HepG2 (cell line): Measurements from ENCODE around the gene GPR162. TPM values are rescaled to one million over a fixed set of nuclear protein-coding genes. Genes with fewer than 3 reads are reported as not detected.

Source experiments
- IRF2 ChIP-seq: IDR thresholded peaks from 2 replicates; pipeline ENCODE4 v1.6.1; 2018; ENCODE audit warnings: missing genetic modification reagents, missing compliant biosample characterization
- JDP2 ChIP-seq: sonication (generic); formaldehyde crosslinking; IDR thresholded peaks from 2 replicates; pipeline ENCODE4 v1.8.1; 2022; ENCODE audit warnings: missing genetic modification reagents, borderline replicate concordance
- NCOA1 ChIP-seq: sonication (generic); formaldehyde crosslinking; IDR thresholded peaks from 2 replicates; pipeline ENCODE4 v1.9.0; 2021; ENCODE audit warnings: missing genetic modification reagents
- ONECUT2 ChIP-seq: sonication (generic); formaldehyde crosslinking; IDR thresholded peaks from 2 replicates; pipeline ENCODE4 v1.4.0; 2020; ENCODE audit warnings: missing genetic modification reagents
- PCBP1 ChIP-seq: fragments of 200-400 bp; formaldehyde crosslinking; IDR thresholded peaks from 2 replicates; pipeline ENCODE4 v1.6.1; 2017; ENCODE audit warnings: mild to moderate bottlenecking, low read depth, low read length, borderline replicate concordance
- SCMH1 ChIP-seq: sonication (generic); formaldehyde crosslinking; IDR thresholded peaks from 2 replicates; pipeline ENCODE4 v1.9.0; 2021; ENCODE audit warnings: missing genetic modification reagents, mild to moderate bottlenecking, borderline replicate concordance
- SP2 ChIP-seq: sonication (generic); formaldehyde crosslinking; IDR thresholded peaks from 2 replicates; pipeline ENCODE4 v1.5.1; 2020; ENCODE audit warnings: mild to moderate bottlenecking, missing genetic modification reagents
- THYN1 ChIP-seq: sonication (generic); formaldehyde crosslinking; IDR thresholded peaks from 2 replicates; pipeline ENCODE4 v1.8.1; 2023; ENCODE audit warnings: low read depth, mild to moderate bottlenecking, moderate library complexity, missing genetic modification reagents, borderline replicate concordance
- UBTF ChIP-seq: sonication (generic); formaldehyde crosslinking; IDR thresholded peaks from 2 replicates; pipeline ENCODE4 v1.4.0; 2020; ENCODE audit warnings: mild to moderate bottlenecking, missing genetic modification reagents
- ZBTB3 ChIP-seq: sonication (generic); formaldehyde crosslinking; IDR thresholded peaks from 2 replicates; pipeline ENCODE4 v1.4.0; 2020; ENCODE audit warnings: low read depth, mild to moderate bottlenecking, moderate library complexity, missing genetic modification reagents, borderline replicate concordance
- ZNF326 ChIP-seq: sonication (generic); formaldehyde crosslinking; IDR thresholded peaks from 2 replicates; pipeline ENCODE4 v1.4.0; 2020; ENCODE audit warnings: missing genetic modification reagents, borderline replicate concordance
- ZNF383 ChIP-seq: sonication (generic); formaldehyde crosslinking; IDR thresholded peaks from 2 replicates; pipeline ENCODE4 v1.4.0; 2020; ENCODE audit warnings: missing genetic modification reagents, mild to moderate bottlenecking, borderline replicate concordance
- ZNF850 ChIP-seq: sonication (generic); formaldehyde crosslinking; conservative IDR thresholded peaks from 2 replicates; pipeline ENCODE4 v1.9.0; 2021; ENCODE audit warnings: mild to moderate bottlenecking, missing genetic modification reagents
- ZSCAN31 ChIP-seq: sonication (generic); formaldehyde crosslinking; IDR thresholded peaks from 2 replicates; pipeline ENCODE4 v1.5.0; 2020; ENCODE audit warnings: low read depth, mild to moderate bottlenecking, missing genetic modification reagents
- polyA plus RNA-seq, 8 experiments: library from polyadenylated mRNA; depleted of rRNA in 3 of 8; stranded (reverse) in 7 of 8; unstranded in 1 of 8; fragments of >200 nt; fragmentation: Illumina TruSeq in 4 of 8; extraction: Trizol in 4 of 8; gene quantifications; 2 replicates each; pipeline versions ENCODE4 v1.2.1 to v1.2.3, GENCODE V29; 2011 to 2016; ENCODE audit warnings: low read depth in 4 of 8, missing spikeins in 1 of 8, mixed read lengths in 1 of 8; ENCODE audit not compliant: insufficient read depth in 1 of 8
- total RNA-seq, 5 experiments: library from RNA; depleted of rRNA; stranded (reverse); fragments of >200 nt; fragmentation: Illumina TruSeq; extraction: Trizol; gene quantifications; 2 replicates each; pipeline ENCODE4 v1.2.3, GENCODE V29; 2016; ENCODE audit warnings: low read depth in 1 of 5
- TF ChIP-seq, protein P1 (sequence below), 2 experiments: fragments of 450-650 bp in 1 of 2; sonication (generic) in 1 of 2; formaldehyde crosslinking; IDR thresholded peaks; 2 replicates each; pipeline versions ENCODE4 v1.5.0 to v1.8.0; 2020 to 2022; ENCODE audit warnings: mild to moderate bottlenecking in 1 of 2, missing genetic modification reagents in 1 of 2
- TF ChIP-seq, protein P2 (sequence below): IDR thresholded peaks from 2 replicates; pipeline ENCODE4 v1.6.1; 2012; ENCODE audit warnings: inconsistent platforms

GPR162 gene
- total and polyA plus RNA-seq, 2 of the 13 experiments (the other 11 are each of a cell fraction or from before 2014, with no cell fraction given): 0.08 TPM; not detected in 1

DNA sequence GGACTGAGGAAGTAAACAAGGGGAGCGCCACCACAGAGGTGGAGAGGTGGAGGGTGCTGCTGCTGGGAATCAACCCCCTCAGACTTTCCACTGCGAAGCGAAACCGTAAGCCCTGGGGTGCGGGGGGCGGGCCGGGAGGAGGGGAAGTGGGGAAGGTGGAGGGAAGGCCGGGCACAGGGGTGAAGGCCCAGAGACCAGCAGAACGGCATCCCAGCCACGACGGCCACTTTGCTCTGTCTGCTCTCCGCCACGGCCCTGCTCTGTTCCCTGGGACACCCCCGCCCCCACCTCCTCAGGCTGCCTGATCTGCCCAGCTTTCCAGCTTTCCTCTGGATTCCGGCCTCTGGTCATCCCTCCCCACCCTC, 49.3 kb upstream of the GPR162 start, which contains the start of gene LAG3 (continued):
- TF ChIP-seq ZBTB3 (CRISPR knock-in tag) (no peak), SCMH1 (no peak), SP2 (CRISPR knock-in tag) (no peak), ZSCAN31 (CRISPR knock-in tag) (no peak), ZNF383 (no peak), IRF2 (no peak), JDP2 (CRISPR knock-in tag) (no peak), THYN1 (CRISPR knock-in tag) (no peak), NCOA1 (CRISPR knock-in tag) (no peak), ZNF850 (CRISPR knock-in tag) (no peak), UBTF (CRISPR knock-in tag) (no peak), ONECUT2 (no peak), ZNF326 (CRISPR knock-in tag) (no peak), PCBP1 (peak; percentile 73; the same call in 1 of the 2 replicates)
- TF ChIP-seq, protein P1, sequence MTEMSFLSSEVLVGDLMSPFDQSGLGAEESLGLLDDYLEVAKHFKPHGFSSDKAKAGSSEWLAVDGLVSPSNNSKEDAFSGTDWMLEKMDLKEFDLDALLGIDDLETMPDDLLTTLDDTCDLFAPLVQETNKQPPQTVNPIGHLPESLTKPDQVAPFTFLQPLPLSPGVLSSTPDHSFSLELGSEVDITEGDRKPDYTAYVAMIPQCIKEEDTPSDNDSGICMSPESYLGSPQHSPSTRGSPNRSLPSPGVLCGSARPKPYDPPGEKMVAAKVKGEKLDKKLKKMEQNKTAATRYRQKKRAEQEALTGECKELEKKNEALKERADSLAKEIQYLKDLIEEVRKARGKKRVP (CRISPR knock-in tag; IDR thresholded peaks at IDR 0.05): no peak
- TF ChIP-seq, protein P2, sequence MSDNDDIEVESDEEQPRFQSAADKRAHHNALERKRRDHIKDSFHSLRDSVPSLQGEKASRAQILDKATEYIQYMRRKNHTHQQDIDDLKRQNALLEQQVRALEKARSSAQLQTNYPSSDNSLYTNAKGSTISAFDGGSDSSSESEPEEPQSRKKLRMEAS: 0 out of 2 replicates have a peak, but pooled peaks have one; percentile 7
